ENCODE measurements around the gene SEC24D.

The SEC24D gene

DNA sequence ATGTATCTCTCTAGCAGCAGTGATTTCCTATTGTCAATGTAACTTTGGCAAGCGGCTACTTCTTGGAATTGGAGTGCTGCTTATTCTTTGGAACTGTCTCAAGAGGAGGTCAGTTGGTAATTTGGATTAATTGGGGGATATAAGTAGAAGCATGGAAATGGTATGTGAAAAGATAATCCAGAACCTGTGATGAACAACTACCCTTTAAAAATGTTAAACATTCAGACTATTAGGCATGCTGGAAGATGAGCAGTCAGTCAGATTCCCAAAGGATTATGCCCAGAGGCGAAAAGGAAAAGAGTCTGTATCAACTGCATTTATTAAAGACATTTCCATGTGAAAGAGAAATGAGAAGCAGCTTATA is 62.5 kb downstream of the SEC24D start:
- no peak for DNase-seq (ENCODE audit: low read depth, low spot score)

GRCh38 chr4:118772767-118773428 is 63.0 kb downstream of the SEC24D start:
- DNase-seq (ENCODE audit: low read depth, low spot score), result no peak

- no peak for DNase-seq (ENCODE audit: low read depth, low spot score)
Observed at GRCh38 chr4:118772081-118772766, 63.7 kb downstream of the SEC24D start.

- no peak for DNase-seq (ENCODE audit: low read depth, low spot score)
Observed at GRCh38 chr4:118770741-118771187, 65.2 kb downstream of the SEC24D start.

DNA sequence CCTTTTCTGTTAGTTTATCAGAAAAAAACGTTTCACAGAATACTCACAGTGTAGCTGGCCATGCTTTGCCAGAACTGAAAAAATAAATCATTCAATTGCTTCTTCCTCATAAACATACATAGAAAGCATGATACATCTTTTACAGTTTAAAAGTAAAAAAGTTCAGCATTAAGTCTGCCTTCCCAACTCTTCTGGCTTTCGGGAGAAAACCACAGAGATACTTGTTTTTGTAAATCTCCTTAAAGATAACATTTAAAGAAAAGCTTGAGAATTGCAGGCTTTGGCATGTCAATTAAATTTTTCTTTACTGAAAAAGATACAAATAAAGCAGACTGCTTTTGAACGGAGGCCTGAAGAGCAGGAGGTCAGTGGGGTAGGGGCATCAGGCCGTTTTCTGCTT is 66.8 kb downstream of the SEC24D start:
- no peak for DNase-seq (ENCODE audit: low read depth, low spot score)

GRCh38 chr4:118767109-118767508 is 68.8 kb downstream of the SEC24D start:
- no peak for DNase-seq (ENCODE audit: low read depth, low spot score)

- DNase-seq (ENCODE audit: low read depth, low spot score), result no peak
Observed at GRCh38 chr4:118765399-118765798, 70.5 kb downstream of the SEC24D start.

GRCh38 chr4:118762730-118763477 is 73.0 kb downstream of the SEC24D start:
- DNase-seq (ENCODE audit: low read depth, low spot score), result no peak

GRCh38 chr4:118762155-118762554 is 73.8 kb downstream of the SEC24D start:
- no peak for DNase-seq (ENCODE audit: low read depth, low spot score)

- no peak for DNase-seq (ENCODE audit: low read depth, low spot score)
Observed at GRCh38 chr4:118761397-118762016, 74.4 kb downstream of the SEC24D start.

DNA sequence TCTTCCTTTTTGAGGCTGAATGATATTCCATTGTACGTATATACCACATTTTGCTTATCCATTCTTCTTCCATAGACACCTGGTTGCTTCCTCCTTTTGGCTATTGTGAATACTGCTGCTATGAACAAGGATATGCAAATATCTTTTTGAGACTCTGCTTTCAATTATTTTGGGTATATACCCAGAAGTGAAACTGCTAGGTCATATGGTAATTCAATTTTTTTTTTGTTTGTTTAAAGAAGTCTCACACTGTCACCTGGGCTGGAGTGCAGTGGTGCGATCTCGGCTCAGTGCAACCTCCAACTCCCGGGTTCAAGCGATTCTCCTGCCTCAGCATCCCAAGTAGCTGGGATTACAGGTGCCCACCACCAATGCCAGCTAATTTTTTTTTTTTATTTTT is 75.4 kb downstream of the SEC24D start:
- no peak for DNase-seq (ENCODE audit: low read depth, low spot score)

- no peak for DNase-seq (ENCODE audit: low read depth, low spot score)
Observed at GRCh38 chr4:118760092-118760491, 75.8 kb downstream of the SEC24D start.

DNA sequence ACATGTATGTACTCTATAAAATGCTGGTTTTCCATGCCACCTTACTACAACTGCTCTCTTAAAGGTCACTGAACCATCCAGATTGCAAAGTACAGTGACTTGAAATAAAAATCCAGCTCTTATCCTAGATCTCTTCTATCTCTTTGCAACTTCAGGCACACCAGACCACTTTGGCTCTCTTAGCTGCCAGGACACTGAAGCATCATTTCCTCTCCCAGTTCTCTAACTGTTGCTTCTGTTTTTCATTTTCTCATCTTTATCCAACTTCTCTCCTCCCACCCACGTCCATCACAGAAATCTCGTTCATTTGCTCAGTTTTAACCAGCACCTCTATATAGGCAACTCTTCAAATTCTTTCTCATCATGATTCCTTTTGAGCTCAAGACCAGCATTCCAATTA is 76.4 kb downstream of the SEC24D start:
- DNase-seq (ENCODE audit: low read depth, low spot score), result no peak

GRCh38 chr4:118758293-118758692 is 77.6 kb downstream of the SEC24D start:
- no peak for DNase-seq (ENCODE audit: low read depth, low spot score)

GRCh38 chr4:118757761-118758251 is 78.1 kb downstream of the SEC24D start:
- no peak for DNase-seq (ENCODE audit: low read depth, low spot score)

DNA sequence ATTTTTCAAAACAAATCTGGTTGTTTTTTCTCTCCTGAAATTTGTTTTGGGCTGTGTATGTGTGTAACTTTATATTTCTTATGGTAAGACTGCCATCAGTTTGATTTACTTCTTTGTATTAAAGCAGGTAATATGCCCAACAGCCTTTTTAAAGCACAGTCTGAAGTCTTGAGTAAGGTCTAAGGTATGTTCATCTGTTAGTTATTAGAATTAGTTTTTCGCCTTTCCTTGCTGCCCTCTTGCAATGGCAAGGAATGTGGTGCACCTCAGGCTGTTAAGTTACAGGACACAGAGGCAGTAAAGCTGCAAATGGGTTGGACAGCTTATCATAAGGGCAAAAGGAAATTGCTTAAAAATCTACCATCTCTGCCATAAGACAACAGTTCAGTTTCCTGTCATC is 79.0 kb downstream of the SEC24D start:
- no peak for DNase-seq (ENCODE audit: low read depth, low spot score)

DNA sequence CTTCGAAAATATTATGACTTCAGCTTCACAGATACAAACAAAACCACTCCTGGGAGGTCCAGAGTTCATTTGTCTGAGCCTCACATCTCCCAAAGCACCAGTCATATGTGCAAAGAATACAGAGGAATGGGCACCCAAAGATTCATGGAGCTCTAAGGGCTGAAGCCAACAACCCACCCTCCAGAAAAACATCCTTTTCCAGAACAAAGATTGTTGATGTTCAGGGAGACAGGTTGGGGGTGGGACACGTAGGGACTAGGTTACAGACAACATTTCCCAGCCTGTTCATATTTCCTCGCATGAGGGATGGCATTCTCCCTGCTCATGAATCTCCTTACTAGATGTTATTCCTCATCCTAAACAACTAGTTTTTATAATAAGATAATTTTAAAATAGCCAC is 79.5 kb downstream of the SEC24D start:
- no peak for DNase-seq (ENCODE audit: low read depth, low spot score)

GRCh38 chr4:118755438-118756226 is 80.3 kb downstream of the SEC24D start:
- no peak for DNase-seq (ENCODE audit: low read depth, low spot score)

DNA sequence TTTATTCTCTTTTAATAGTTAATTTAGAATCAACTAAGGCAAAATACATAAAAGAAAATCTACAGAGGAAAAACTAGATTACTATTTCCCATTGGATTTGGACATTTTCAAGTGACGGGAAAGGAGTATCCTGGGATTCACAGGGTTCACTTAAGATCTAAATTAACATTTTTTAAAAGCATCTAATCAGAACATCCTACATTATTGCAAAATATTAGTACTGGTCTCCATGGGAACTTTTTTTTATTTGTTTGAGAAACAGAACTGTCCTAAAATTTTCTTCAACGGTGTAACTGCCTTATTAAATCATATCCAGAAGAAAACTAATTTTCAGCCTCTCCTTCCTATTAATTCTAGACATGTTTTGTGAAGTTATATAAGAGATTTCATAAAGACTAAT is 81.0 kb downstream of the SEC24D start:
- DNase-seq (ENCODE audit: low read depth, low spot score), result no peak

DNA sequence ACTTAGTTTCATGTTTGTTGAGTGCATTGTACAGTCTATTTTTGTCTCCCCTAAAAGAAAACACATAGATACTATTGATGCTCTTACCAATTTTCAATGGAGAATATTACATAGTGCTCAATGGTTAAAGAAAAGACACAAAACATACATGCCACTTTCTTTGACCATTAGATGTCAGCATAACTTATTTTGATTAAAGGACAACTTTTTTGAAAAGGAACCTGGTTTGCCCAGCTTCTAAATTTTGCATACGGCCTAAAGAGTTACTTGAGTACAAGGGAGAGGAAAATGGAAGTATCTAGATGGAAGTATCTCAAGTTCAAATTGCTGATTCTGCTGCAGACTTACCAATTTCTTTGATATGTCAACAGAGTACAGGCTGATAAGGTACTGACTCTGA is 82.2 kb downstream of the SEC24D start:
- DNase-seq (ENCODE audit: low read depth, low spot score), result no peak

DNA sequence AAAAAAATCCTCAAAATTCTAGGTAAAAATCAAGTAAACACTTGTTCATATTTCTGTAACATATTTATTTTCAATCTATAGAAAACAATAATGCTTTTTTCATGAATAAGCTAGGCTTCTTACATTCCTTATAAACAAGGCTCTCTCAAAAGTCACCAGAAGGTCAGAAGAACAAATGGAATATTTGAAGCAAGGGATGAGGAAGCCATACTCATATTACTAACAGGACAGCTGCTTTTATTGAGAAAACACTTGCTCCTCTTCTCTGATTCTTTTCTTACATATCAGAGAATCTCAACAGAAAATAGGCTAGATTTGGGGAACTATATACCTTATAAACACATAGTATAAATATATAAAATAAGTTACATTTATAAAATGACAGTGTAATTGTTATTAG is 82.8 kb downstream of the SEC24D start:
- no peak for DNase-seq (ENCODE audit: low read depth, low spot score)
